Trophoblast cell (in vitro differentiated cells and primary cell): ENCODE data around the gene IQCF5.
"Not testable (repeated sequence)": the region's sequence is repeated elsewhere in the genome, so short reads cannot be mapped to it uniquely, and the experiment has no call there.

ENCODE experiments used
- DNase-seq, 2 donors: peaks; one replicate each; pipeline ENCODE4 v3.0.0-alpha.2; 2016
- H2AFZ ChIP-seq: 2 replicates; pipeline ENCODE4 v1.6.1; 2013; ENCODE audit warnings: low read length, moderate library complexity, mild to moderate bottlenecking; ENCODE audit not compliant: insufficient read depth, poor library complexity
- H2AK5ac ChIP-seq: 2 replicates; pipeline ENCODE4 v1.6.1; 2013; ENCODE audit warnings: mild to moderate bottlenecking, low read length
- H2BK120ac ChIP-seq: 2 replicates; pipeline ENCODE4 v1.6.1; 2013; ENCODE audit warnings: low read length, mild to moderate bottlenecking, moderate library complexity; ENCODE audit not compliant: insufficient read depth, poor library complexity
- H2BK12ac ChIP-seq: 2 replicates; pipeline ENCODE4 v1.6.1; 2013; ENCODE audit warnings: mild to moderate bottlenecking, low read length, moderate library complexity
- H2BK5ac ChIP-seq: 2 replicates; pipeline ENCODE4 v1.6.1; 2013; ENCODE audit warnings: low read length, low read depth, moderate library complexity, mild to moderate bottlenecking; ENCODE audit not compliant: poor library complexity
- H3K14ac ChIP-seq: 2 replicates; pipeline ENCODE4 v1.6.1; 2013; ENCODE audit warnings: mild to moderate bottlenecking, low read length
- H3K18ac ChIP-seq: 2 replicates; pipeline ENCODE4 v1.6.1; 2013; ENCODE audit warnings: mild to moderate bottlenecking, low read length
- H3K23ac ChIP-seq: 2 replicates; pipeline ENCODE4 v1.6.1; 2013; ENCODE audit warnings: low read length
- H3K27ac ChIP-seq: 2 replicates; pipeline ENCODE4 v1.5.1; 2013; ENCODE audit warnings: low read depth, mild to moderate bottlenecking, inconsistent platforms, low read length, moderate library complexity
- H3K27me3 ChIP-seq: 2 replicates; pipeline ENCODE4 v1.6.1; 2013; ENCODE audit warnings: inconsistent platforms, mild to moderate bottlenecking, low read length, moderate library complexity; ENCODE audit not compliant: insufficient read depth
- H3K36me3 ChIP-seq, 2 experiments: 1 replicate in 1 of 2; 2 replicates in 1 of 2; pipeline ENCODE4 v1.6.1; 2013; ENCODE audit warnings: low read length in 2 of 2, mild to moderate bottlenecking in 2 of 2, moderate library complexity in 1 of 2; ENCODE audit not compliant: insufficient read depth in 2 of 2, control insufficient read depth in 1 of 2
- H3K4ac ChIP-seq: 2 replicates; pipeline ENCODE4 v1.6.1; 2013; ENCODE audit warnings: low read depth, mild to moderate bottlenecking, low read length, moderate library complexity
- H3K4me1 ChIP-seq, 2 experiments: 1 replicate in 1 of 2; 2 replicates in 1 of 2; pipeline ENCODE4 v1.6.1; 2013; ENCODE audit warnings: low read length in 2 of 2, mild to moderate bottlenecking in 2 of 2, moderate library complexity in 1 of 2; ENCODE audit not compliant: insufficient read depth in 2 of 2, control insufficient read depth in 1 of 2
- H3K4me2 ChIP-seq: 2 replicates; pipeline ENCODE4 v1.6.1; 2013; ENCODE audit warnings: inconsistent platforms, mild to moderate bottlenecking, low read length, moderate library complexity
- H3K4me3 ChIP-seq: 2 replicates; pipeline ENCODE4 v1.5.1; 2013; ENCODE audit warnings: mild to moderate bottlenecking, low read depth, low read length, inconsistent platforms
- H3K79me1 ChIP-seq: one replicate; pipeline ENCODE4 v1.6.1; 2013; ENCODE audit warnings: low read length
- H3K79me2 ChIP-seq: 2 replicates; pipeline ENCODE4 v1.6.1; 2013; ENCODE audit warnings: low read length, mild to moderate bottlenecking; ENCODE audit not compliant: control insufficient read depth, insufficient read depth, poor library complexity
- H3K9ac ChIP-seq: 2 replicates; pipeline ENCODE4 v1.6.1; 2013; ENCODE audit warnings: mild to moderate bottlenecking, low read length
- H3K9me3 ChIP-seq: 2 replicates; pipeline ENCODE4 v1.6.1; 2013; ENCODE audit warnings: low read depth, mild to moderate bottlenecking, control low read depth, inconsistent platforms, low read length; ENCODE audit not compliant: insufficient read depth
- H4K12ac ChIP-seq: 2 replicates; pipeline ENCODE4 v1.6.1; 2013; ENCODE audit warnings: low read depth, mild to moderate bottlenecking, low read length, moderate library complexity
- H4K8ac ChIP-seq: 2 replicates; pipeline ENCODE4 v1.6.1; 2013; ENCODE audit warnings: low read depth, mild to moderate bottlenecking, low read length, moderate library complexity
- H4K91ac ChIP-seq: one replicate; pipeline ENCODE4 v1.6.1; 2013; ENCODE audit warnings: low read depth, mild to moderate bottlenecking, low read length, moderate library complexity
- WGBS: extraction: QIAGEN DNeasy Blood & Tissue Kit; methylation state at CpG from one replicate; pipeline ENCODE4 v1.1.7; 2013; ENCODE audit warnings: missing lambda C conversion rate; ENCODE audit not compliant: insufficient read length, insufficient coverage; ENCODE audit errors: extremely low coverage; 5-methylcytosine and 5-hydroxymethylcytosine counted together

Gene IQCF5

GRCh38 chr3:51873253-51873766 is 2.1 kb downstream of the IQCF5 start:
- Histone ChIP-seq H3K27me3 (no peaks in the 10 kb centered on the region), H2BK5ac (no peak overlapping the region), H3K18ac (no peak overlapping the region), H4K91ac (no peak overlapping the region), H3K9me3 (peaks cover 3% of the 10 kb centered on the region), H3K4me1 (peaks cover 8% of the 10 kb centered on the region in 2 experiments), H4K8ac (no peak overlapping the region), H2AK5ac (no peak overlapping the region), H3K27ac (no peak overlapping the region), H3K79me1 (no peaks in the 10 kb centered on the region), H3K36me3 (no peaks in the 10 kb centered on the region), H3K4ac (no peak overlapping the region), H2BK120ac (no peak overlapping the region), H3K9ac (no peak overlapping the region), H3K23ac (no peak overlapping the region), H2BK12ac (no peak overlapping the region), H3K79me2 (no peaks in the 10 kb centered on the region), H3K4me3 (no peak overlapping the region), H3K14ac (no peak overlapping the region), H3K4me2 (no peak overlapping the region), H2AFZ (no peak overlapping the region), H4K12ac (no peak overlapping the region)
- no CpG with 5 or more reads among the region's 1 CpG for WGBS
- no peak for DNase-seq

GRCh38 chr3:51869304-51869703 is 6.1 kb downstream of the IQCF5 start:
- Histone ChIP-seq H3K9me3 (peaks cover 3% of the 10 kb centered on the region), H4K12ac (no peak overlapping the region), H3K27me3 (no peaks in the 10 kb centered on the region), H3K79me1 (no peaks in the 10 kb centered on the region), H4K8ac (no peak overlapping the region), H3K23ac (no peak overlapping the region), H2AK5ac (no peak overlapping the region), H3K27ac (no peak overlapping the region), H3K79me2 (no peaks in the 10 kb centered on the region), H4K91ac (no peak overlapping the region), H2AFZ (no peak overlapping the region), H2BK5ac (no peak overlapping the region), H2BK12ac (no peak overlapping the region), H3K4me1 (no peaks in the 10 kb centered on the region), H3K9ac (no peak overlapping the region), H3K18ac (no peak overlapping the region), H3K36me3 (no peaks in the 10 kb centered on the region), H3K4me2 (no peak overlapping the region), H3K14ac (no peak overlapping the region), H3K4me3 (no peak overlapping the region), H3K4ac (no peak overlapping the region), H2BK120ac (no peak overlapping the region)
- peak; percentile 23 to 73 for DNase-seq
- WGBS, result no CpG with 5 or more reads among the region's 2 CpGs

GRCh38 chr3:51868896-51869295 is 6.5 kb downstream of the IQCF5 start:
- not testable (repeated sequence) for H3K14ac ChIP-seq, H4K12ac ChIP-seq, H3K4me3 ChIP-seq, H3K27ac ChIP-seq, H3K18ac ChIP-seq, H3K4me2 ChIP-seq, H2BK120ac ChIP-seq, H2AK5ac ChIP-seq, H3K27me3 ChIP-seq, H4K91ac ChIP-seq, H3K9ac ChIP-seq, H2BK12ac ChIP-seq, H3K79me1 ChIP-seq, H2AFZ ChIP-seq, H2BK5ac ChIP-seq, H3K9me3 ChIP-seq, H3K23ac ChIP-seq, H4K8ac ChIP-seq, H3K36me3 ChIP-seq, H3K4ac ChIP-seq, H3K4me1 ChIP-seq, H3K79me2 ChIP-seq, DNase-seq
- no CpG with 5 or more reads among the region's 1 CpG for WGBS

GRCh38 chr3:51862886-51863285 is 12.5 kb downstream of the IQCF5 start:
- no peak overlapping the region for H4K8ac ChIP-seq
- no peak overlapping the region for H3K4me2 ChIP-seq
- no peak overlapping the region for H2BK12ac ChIP-seq
- no peaks in the 10 kb centered on the region for H3K79me1 ChIP-seq
- H4K12ac ChIP-seq, result no peak overlapping the region
- H3K27ac ChIP-seq, result no peak overlapping the region
- H3K4ac ChIP-seq, result no peak overlapping the region
- no peak overlapping the region for H3K4me3 ChIP-seq
- H3K27me3 ChIP-seq, result no peaks in the 10 kb centered on the region
- H2BK5ac ChIP-seq, result no peak overlapping the region
- no peak overlapping the region for H2AK5ac ChIP-seq
- no peak overlapping the region for H4K91ac ChIP-seq
- no peak overlapping the region for H3K18ac ChIP-seq
- H3K9ac ChIP-seq, result no peak overlapping the region
- no peak overlapping the region for H2BK120ac ChIP-seq
- no peak overlapping the region for H3K14ac ChIP-seq
- WGBS, result no CpG with 5 or more reads among the region's 13 CpGs
- no peaks in the 10 kb centered on the region for H3K79me2 ChIP-seq
- no peak overlapping the region for H3K23ac ChIP-seq
- no peaks in the 10 kb centered on the region for H3K36me3 ChIP-seq
- H2AFZ ChIP-seq, result no peak overlapping the region
- DNase-seq, result peak in 1 of 2 donors; percentile 38
- no peaks in the 10 kb centered on the region for H3K4me1 ChIP-seq
- peaks cover 1% of the 10 kb centered on the region for H3K9me3 ChIP-seq
